SH-SY5Y (cell line): ENCODE results near the gene TRIM54.

Source experiments
- GATA2 ChIP-seq: IDR thresholded peaks from 2 replicates; pipeline ENCODE4 v1.6.1; 2011; ENCODE audit warnings: mild to moderate bottlenecking, low read depth, low read length
- GATA3 ChIP-seq: IDR thresholded peaks from 2 replicates; pipeline ENCODE4 v1.6.1; 2011; ENCODE audit warnings: low read depth, mild to moderate bottlenecking, low read length, moderate library complexity

GRCh38 chr2:27307545-27308358, 25.5 kb downstream of the TRIM54 start:
- TF ChIP-seq GATA2: no peak
- TF ChIP-seq GATA3: no peak
